Fibroblast of skin of abdomen (primary cell): Measurements from ENCODE around the gene PIEZO1. TPM values are rescaled to one million over a fixed set of nuclear protein-coding genes. Genes with fewer than 3 reads are reported as not detected.
"Not testable (repeated sequence)": the region's sequence is repeated elsewhere in the genome, so short reads cannot be mapped to it uniquely, and the experiment has no call there.

Experiments used
- DNase-seq: peaks from one replicate; pipeline ENCODE4 v3.0.0-alpha.2; 2013
- polyA plus RNA-seq, 2 experiments: library from polyadenylated mRNA; unstranded; fragments of 120-200 nt; gene quantifications; one replicate each; pipeline ENCODE4 v1.2.1, GENCODE V29; 2013; ENCODE audit not compliant: insufficient read length in 2 of 2

PIEZO1 gene, protein sequence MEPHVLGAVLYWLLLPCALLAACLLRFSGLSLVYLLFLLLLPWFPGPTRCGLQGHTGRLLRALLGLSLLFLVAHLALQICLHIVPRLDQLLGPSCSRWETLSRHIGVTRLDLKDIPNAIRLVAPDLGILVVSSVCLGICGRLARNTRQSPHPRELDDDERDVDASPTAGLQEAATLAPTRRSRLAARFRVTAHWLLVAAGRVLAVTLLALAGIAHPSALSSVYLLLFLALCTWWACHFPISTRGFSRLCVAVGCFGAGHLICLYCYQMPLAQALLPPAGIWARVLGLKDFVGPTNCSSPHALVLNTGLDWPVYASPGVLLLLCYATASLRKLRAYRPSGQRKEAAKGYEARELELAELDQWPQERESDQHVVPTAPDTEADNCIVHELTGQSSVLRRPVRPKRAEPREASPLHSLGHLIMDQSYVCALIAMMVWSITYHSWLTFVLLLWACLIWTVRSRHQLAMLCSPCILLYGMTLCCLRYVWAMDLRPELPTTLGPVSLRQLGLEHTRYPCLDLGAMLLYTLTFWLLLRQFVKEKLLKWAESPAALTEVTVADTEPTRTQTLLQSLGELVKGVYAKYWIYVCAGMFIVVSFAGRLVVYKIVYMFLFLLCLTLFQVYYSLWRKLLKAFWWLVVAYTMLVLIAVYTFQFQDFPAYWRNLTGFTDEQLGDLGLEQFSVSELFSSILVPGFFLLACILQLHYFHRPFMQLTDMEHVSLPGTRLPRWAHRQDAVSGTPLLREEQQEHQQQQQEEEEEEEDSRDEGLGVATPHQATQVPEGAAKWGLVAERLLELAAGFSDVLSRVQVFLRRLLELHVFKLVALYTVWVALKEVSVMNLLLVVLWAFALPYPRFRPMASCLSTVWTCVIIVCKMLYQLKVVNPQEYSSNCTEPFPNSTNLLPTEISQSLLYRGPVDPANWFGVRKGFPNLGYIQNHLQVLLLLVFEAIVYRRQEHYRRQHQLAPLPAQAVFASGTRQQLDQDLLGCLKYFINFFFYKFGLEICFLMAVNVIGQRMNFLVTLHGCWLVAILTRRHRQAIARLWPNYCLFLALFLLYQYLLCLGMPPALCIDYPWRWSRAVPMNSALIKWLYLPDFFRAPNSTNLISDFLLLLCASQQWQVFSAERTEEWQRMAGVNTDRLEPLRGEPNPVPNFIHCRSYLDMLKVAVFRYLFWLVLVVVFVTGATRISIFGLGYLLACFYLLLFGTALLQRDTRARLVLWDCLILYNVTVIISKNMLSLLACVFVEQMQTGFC (N-terminal part only)
- 151 TPM for polyA plus RNA-seq (2013, experiment 1 of 2; ENCODE audit: insufficient read length)
- 164 TPM for polyA plus RNA-seq (2013, experiment 2 of 2; ENCODE audit: insufficient read length)

DNA sequence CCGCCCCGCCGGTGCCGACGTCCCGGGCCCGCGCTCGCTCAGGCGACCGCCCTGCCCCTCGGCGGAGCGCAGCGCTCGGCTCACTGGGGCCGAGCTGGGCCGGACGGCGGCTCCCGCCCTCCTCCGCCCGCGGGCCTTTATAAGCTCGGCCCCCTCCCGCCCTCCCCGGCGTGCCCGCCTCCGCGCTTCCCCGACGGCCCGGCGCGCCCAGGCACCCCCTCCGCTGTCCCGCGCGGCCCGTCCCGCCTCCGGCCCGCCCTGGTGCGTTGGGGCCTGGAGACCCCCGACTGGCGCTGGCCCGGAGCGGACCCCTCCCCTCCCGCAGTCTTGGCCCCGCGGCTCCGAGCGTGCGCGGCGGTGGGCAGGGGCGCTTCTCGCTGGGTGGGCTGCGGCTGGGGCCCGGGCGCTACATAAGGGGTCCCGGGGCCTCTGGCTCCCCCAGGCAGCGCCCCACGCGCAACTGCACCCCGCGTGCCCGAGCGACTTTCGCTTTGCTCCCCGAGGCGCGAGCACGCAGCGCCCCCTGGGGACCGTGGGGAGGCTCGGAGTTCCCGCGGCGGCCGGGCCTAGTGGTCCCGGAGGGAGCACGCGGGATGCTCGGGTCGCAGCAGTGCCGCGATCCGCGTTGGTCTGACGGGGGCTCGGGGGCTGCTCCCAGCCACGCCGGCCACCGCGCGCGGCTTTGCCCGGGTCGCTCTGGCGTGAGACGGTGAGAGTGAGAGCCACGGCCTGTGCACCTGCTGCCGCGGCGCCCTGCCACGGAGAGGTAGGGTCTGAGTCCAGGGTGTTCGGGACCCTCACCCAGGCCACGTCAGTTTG is at the start of gene PIEZO1:
PIEZO1 (minus strand) TSS at position 115 of the 819 bp plus-strand sequence. CDS start 256 bp downstream, outside the sequence.
- peak; percentile 66 for DNase-seq

GRCh38 chr16:88834670-88835069 is 49.6 kb upstream of the PIEZO1 start:
- no peak for DNase-seq

DNA sequence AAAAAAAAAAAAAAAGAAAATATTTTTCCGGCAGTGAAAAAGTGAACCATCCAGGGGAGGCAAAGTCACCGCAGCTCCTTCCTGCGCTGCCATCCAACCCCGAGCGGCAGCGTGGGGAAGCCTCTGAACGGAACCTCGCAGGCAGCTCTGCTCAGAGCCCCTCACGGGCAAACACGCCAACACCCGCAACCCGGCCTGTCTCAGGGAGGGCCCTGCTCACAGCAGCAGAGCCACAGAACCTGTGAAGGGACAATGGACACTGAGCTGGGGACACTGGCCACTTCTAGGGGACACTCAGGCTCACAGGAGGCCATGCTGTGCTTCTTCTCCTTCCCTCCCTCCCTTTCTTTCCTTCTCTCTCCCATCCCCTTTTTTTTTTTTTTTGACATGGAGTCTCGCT is 48.1 kb upstream of the PIEZO1 start:
- DNase-seq: no peak

DNA sequence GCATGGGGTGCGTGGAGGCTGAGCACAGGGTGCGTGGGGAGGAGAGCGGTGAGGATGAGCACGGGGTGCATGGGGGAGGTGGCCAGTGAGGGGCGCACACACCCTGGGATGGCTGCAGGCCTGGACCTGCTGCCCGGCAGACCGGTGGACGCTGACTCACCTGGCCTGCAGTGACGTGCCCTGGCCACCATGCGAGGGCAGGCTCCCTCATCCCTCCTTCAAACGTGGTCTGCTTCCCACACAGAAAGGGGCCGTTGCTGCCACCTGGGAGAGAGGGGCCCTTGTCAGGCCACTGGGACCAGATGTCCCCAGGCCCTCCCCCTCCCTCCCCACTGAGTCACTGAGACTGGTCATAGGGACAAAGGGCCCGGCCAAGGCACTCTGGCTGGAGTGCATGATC is 46.8 kb upstream of the PIEZO1 start:
- DNase-seq: no peak

- DNase-seq: no peak
Measured at GRCh38 chr16:88830783-88831182, 45.8 kb upstream of the PIEZO1 start.

GRCh38 chr16:88830258-88830657 is 45.2 kb upstream of the PIEZO1 start:
- DNase-seq: no peak

DNA sequence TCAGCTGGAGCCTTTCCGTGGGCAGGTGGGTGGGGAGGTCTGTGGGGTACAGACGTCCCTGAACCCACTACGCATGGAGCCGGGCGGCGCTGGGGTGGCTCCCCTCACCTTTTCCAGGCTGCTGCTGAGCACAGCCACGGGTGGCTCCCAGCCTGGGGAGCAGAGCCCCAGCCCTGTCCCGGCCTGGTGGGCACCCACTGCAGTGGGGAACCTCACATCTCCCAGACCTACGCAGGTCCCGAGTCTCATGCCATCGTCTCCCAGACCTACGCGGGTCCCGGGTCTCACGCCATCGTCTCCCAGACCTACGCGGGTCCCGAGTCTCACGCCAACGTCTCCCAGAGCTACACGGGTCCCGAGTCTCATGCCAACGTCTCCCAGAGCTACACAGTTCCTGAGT is 43.7 kb upstream of the PIEZO1 start:
- DNase-seq: no peak

- no peak for DNase-seq
Measured at GRCh38 chr16:88827727-88828126, 42.7 kb upstream of the PIEZO1 start.

DNA sequence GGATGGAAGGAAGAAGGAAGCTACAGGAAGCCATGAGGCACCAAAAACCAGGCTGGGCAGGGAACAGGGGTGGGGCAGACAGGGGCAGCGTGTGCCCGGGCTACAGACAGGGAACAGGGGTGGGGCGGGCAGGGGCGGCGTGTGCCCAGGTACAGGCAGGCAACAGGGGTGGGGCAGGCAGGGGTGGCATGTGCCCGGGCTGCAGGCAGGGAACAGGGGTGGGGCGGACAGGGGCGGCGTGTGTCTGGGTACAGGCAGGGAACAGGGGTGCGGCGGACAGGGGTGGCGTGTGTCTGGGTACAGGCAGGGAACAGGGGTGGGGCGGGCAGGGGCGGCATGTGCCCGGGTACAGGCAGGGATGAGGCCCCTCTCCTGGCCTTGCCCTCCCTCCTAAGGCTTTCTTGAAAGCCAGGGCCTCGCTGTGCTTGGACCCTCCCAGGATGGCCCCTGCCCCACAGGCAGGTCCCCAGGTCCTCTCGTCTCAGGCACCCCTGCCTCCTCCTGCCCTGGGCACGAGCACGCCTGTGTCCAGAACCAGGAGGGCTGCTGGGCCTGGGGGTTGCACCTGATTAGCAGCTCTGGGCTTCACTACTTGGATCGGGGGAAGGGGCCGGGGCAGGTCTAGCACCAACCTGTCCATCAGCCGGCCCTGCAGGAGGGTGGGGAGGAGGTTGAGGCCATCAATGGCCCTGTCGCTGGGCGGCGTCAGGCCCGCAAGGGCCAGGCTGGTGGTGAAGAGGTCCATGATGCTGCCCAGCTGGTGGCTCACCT is 41.2 kb upstream of the PIEZO1 start:
- DNase-seq: no peak

- DNase-seq: no peak
Measured at GRCh38 chr16:88825146-88825545, 40.1 kb upstream of the PIEZO1 start.

- no peak for DNase-seq
Measured at GRCh38 chr16:88824256-88825077, 39.4 kb upstream of the PIEZO1 start.

DNA sequence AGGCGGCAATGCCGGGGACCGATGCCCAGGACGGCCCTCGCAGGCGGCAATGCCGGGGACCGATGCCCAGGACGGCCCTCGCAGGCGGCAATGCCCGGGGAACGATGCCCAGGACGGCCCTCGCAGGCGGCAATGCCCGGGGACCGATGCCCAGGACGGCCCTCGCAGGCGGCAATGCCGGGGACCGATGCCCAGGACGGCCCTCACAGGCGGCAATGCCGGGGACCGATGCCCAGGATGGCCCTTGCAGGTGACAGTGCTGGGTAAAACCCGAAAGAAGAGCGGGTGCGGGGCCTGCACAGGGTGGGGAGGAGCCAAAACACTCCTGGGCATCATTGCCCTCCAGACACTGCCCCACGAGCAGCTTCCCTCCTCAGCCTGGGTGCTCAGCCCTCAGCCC is 38.6 kb upstream of the PIEZO1 start:
- not testable (repeated sequence) for DNase-seq

DNA sequence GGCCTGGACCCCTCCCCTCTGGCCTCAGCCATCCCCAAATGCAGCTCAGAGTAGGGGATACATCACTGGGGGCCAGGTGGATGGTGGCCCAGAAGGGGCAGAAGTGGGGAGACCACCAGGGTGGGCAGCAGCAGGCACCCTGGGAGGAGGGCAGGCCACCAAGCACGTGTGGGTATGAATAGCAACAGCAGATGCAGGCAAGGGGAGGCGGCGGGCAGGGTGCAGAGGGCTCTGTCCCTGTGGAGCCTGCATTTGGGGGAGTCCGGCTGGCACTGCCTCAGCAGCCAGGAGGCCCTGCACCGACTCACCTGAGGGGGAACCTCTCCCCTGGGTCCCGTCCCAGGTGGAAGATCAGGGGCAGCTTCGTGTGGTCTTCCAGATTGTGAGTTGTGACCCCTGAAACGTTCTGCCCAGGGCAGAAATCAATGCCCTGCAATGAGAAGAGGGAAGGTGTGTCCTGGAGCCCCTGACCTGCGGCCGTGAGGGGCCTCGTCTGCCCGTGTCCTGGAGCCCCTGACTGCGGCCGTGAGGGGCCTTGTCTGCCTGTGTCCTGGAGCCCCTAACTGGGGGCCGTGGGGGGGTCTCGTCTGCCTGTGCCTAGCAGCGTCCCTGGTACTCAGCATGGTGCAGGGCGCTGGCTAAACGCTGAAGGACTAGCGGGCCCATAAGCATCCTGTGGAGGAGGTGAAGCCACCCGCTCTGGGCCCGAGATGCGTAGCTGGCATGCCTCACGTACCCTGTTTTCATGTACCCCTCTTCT is 37.4 kb upstream of the PIEZO1 start:
- DNase-seq: no peak

- no peak for DNase-seq
Measured at GRCh38 chr16:88821168-88821850, 36.3 kb upstream of the PIEZO1 start.

DNA sequence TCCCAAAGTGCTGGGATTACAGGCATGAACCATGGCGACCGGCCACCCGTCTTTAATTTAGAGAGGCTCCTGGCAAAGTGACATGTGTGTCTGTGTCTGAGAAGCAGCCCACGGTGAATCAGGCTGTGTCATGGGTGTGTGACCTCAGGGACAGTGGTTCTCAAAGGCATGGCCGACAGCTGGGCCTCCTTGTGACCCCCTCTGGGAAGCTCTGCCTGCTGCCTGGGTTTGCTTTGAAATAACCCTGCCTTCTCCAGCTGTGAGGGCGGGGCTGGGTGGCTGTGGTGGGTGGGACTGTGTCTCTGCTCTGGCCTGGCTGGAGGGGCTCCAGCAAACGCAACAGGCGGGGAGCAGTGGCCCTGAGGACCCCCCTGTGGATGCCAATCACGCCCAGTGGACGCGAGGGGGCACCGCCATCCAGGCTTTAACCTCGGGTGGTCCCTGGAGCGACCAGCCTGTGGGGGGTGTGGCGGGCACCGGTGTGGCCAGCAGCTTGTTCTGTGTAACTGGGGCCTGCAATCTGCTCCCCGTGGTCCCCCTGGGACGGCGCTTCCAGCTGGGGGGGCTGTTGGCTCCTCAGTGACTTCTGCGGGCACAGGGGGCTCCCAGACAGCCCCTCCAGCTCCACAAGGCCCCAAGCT is 35.5 kb upstream of the PIEZO1 start:
- DNase-seq: no peak

DNA sequence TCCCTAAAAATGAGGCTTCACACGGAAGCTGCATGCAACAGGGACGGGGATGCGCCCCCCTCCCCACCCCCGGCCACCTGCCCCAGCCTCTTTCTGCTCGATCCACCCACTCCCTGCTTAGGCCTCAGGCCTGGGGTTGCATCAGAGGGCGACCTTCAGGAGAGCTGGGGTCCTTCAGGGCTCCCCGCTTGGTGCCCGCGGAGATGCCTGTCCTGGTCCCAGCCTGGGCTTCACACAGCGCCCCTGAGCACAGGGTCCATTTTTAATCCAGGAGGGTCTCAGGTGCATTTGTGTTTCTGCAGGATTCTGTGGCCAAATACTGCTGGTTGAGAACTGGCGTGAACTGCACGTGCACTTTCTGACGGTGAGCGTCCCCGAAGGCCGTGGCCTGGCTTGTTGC is 34.1 kb upstream of the PIEZO1 start:
- no peak for DNase-seq

GRCh38 chr16:88818575-88818874 is 33.5 kb upstream of the PIEZO1 start:
- no peak for DNase-seq
